Activated CD4-positive, alpha-beta T cell treated with anti-CD3 and anti-CD28 coated beads, Interleukin-2, Interleukin-6, amounts not matched to agents 100 ng/mL and 50 ng/mL, durations not matched to agents 16 hours and 8 hours (primary cell): Measurements from ENCODE around the gene CREG2.
"Not testable (repeated sequence)": the region's sequence is repeated elsewhere in the genome, so short reads cannot be mapped to it uniquely, and the experiment has no call there.

Experiments
- DNase-seq: peaks from one replicate; pipeline ENCODE4 v3.0.0-alpha.2; 2020

CREG2 gene

DNA sequence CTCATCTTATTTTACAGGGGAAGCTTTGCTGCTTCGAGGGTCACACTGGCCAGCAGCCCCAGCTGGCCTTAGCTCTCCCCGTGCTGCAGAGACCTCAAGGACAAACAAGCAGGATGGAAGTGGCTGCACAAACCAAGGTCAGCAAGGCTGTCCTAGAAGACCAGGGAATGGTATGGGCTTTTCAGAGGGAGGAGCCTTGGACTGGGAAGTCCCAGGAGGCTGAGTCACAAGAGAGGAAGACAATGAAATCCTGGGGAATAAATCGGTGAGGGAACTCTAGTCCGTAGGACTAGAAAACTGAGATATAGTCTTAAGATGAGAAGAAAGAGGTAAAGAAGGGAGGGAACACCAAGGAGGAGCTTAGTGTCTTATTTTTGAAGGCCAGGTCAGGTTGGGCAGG is 15.7 kb downstream of the CREG2 start:
- DNase-seq = no peak

DNA sequence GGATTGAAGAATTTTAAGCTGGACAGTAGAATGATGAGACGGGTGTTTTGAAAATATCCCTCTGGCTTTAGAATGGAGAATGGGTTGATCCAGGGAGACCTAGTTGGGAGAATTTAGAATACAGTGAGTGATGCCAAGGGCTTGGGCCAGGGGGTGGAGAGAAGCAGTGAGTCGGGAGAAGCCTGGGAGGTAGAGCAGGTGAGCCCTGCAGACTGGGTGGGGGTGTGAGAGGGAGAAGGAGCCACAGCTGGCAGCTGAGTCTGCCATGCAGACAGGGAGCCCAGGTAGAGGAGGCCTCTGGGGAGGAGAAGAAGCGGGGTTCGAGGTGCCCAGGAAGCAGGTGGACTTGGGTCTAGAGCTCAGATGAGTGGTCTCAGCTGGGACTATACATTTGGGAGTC is 18.2 kb downstream of the CREG2 start:
- DNase-seq = no peak

DNA sequence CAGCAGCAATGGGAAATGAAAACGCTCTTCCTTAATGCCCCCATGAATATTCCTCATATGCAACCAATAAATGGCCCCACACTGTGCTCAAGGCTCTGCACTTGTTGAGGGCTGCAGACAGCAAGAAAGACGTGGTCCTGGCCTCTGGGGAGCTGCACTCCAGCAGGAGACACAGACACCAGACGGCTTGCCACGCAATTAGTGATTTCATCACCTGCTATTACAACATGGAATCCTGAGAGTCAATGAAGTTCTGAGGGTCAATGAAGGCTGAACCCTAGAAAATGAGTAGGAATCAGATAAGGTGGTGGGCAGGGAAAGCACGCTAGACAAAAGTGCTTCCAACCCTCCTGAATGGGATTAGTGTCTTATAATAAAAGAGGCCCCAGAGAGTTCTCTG is 18.9 kb downstream of the CREG2 start:
- DNase-seq = no peak

DNA sequence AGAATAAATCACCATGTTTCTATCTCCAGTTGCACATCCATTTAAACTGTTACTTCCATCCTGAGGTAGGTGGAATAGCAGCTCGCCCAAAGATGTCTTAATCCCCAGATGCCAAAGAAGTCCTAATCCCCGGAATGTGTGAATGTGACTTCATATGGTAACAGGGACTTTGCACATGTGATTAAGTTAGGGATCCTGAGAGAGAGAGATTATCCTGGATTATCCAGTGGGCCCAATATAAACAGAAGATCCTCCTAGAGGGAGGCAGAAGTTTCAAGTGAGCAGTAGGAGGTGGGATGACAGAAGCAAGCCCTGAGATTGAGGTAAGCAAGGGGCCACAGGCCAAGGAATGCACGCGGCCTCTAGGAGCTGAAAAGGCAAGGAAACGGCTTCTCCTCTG is 19.8 kb downstream of the CREG2 start:
- no peak for DNase-seq

DNA sequence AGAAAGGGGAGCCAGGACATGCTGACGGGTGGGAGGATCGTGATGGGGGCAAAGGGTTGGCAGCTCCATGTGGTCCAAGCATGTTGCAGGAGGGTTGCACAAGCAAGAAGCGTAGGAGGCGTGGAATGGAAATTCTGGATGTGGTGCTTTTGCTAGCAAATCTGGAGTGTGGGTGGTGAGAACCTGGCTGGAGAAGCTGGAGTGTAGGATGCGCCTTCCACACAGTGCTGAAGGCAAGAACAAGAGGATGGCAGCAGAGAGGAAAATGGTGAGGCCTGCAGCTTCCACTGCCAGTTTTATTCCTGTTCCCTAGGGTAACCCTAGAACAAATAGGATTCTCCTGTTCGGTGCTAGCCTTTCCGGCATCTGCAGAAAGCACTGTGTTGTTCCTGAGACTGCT is 22.4 kb downstream of the CREG2 start:
- no peak for DNase-seq

DNA sequence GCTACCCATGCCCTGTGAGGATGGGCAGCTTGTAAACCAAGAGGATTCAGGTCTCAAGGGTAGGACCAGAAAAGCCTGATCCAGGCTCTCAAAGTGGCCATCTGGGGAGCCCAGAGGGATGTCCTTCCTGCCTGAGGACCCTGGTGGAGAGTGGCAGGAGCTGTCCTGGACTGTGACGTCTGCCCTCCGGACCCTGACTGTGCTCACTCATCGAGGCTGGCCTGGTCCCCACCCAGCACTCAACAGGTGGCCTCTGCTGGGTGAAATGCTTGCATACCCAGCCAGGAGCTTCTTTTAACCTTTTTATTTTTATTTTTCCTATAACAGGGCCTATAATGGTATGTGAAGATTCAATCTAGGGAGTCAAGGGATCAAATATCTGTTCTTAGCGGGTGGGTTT is 24.5 kb downstream of the CREG2 start:
- DNase-seq = no peak

DNA sequence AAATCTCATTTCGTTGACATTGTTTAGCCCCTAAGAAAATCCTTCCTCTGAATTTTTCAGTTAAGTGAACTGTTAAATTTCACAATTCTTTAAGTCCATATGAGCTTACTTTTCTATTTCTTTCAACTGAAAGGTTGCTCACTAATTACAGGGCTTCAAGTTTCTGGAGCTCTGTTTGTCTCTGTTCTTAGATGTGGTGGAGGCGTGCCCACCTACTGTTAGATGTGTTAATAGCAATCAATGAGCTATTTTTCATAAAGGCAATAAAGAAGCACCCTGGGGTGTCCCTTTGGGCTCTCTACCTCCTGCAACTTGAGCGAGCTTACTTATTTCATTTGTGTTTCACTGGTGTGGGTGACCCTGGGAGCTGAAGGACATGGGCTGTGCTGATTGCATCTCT is 25.0 kb downstream of the CREG2 start:
- DNase-seq = no peak

DNA sequence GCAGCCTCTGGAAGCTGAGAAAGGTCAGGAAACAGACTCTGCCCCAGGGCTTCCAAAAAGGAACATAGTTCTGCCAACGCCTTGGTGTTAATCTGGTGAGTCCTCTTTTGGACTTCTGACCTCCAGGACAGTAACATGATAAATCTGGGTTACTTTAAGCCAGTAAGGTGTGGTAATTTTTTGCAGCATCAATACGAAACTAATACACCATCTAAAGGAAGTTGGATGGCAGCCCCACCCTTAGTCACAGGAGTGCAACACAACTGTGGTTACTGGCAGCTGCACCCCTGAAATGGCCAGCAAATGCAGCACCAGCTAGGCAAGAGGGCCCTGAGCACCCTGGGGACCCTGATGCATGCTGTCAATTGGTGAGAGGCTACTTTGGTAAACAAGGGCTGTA is 25.8 kb downstream of the CREG2 start:
- DNase-seq = peak; percentile 49

DNA sequence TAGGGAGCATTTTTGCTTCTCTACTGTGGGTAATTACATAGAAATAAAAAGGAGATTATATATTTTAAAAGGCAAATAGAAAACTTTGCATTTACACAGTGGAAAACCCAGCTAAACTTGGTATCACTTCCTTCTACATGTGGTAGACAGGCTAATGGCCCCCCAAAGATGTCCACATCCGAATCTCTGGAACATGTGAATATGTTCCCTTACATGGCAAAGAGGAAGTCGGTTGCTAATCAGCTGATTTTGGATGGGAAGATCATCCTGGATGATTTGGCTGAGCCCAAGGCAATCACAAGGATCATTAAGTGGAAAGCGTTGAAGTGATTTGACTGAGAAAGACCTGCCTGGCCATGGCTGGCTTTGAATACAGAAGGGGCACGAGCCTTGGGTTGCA is 26.2 kb downstream of the CREG2 start:
- DNase-seq = no peak

DNA sequence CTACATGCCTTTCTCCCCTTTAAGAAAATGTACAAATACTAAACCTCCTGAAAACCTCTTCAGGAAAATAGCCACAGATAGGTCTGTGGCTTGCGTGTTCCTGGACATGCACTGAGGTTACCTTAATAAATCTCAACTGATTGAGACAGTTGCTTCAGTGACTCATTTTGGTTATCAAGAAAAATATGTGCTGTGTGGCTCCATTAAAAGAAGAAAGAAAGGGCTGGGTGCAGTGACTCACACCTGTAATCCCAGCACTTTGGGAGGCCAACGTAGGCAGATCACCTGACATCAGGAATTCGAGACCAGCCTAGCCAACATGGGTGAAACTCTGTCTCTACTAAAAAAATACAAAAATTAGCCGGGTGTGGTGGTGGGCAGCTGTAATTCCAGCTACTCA is 27.1 kb downstream of the CREG2 start:
- DNase-seq = no peak

DNA sequence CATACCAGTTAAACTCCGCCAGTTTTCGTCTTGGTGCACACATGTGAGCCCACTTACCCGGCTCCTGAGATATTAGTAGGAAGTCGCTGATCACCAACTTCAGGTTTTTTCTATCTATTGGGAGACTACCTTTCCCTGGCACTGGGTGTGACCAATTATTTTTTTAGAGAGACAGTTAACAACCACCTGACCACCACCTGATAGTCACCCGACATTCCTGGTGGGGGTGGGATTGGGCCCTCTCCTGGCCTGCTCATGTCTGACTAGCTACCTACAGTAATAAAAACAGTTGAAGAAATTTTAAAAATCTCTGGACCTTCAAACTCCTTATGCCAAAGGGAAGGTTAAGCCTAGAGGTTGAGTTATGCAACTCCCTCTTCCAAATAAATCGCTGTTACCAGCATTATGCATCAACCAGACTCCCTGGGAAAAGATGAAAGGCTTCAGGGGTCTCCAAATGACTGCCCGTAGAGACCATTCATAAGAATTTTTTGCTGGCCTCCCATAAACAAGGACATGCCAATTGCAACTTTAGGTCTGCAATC is 27.8 kb downstream of the CREG2 start:
- DNase-seq = no peak

DNA sequence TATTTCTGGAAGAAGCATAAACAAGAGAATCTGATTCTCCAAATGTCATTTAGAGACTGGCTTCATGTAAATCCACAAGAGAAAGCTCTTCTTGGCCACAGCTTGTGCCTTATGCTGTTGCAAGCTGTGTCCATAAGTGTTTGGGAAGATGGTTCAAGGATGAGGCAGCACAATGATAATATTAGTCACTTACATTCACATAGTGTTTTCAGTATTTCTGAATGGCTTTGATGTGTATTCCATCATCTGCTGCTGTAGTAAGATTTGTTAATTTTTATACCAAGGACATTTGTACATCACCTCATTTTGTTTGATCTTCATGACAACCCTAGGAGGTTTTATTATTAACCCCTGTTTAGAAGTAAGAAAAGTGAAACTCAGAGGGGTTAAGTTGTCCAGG is 29.9 kb downstream of the CREG2 start:
- no peak for DNase-seq

DNA sequence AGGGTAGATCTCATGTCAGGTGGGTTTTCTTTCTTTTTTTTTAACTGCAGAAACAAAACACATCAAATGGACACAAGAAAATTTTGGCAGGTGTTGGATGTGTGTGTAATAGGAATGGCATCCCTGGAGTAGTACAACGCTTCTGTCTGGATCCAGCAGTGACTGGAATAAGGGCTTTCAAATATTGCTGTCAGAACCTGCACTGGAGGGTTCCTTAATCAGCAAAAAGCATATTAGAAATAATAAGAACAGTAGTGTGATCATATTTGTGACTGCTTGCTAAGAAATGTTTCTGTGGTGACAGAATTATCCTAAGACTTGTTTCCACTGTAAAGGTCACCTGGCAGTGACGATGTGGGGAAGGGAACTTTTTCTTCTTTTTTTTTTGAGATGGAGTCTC is 30.8 kb downstream of the CREG2 start:
- no peak for DNase-seq

DNA sequence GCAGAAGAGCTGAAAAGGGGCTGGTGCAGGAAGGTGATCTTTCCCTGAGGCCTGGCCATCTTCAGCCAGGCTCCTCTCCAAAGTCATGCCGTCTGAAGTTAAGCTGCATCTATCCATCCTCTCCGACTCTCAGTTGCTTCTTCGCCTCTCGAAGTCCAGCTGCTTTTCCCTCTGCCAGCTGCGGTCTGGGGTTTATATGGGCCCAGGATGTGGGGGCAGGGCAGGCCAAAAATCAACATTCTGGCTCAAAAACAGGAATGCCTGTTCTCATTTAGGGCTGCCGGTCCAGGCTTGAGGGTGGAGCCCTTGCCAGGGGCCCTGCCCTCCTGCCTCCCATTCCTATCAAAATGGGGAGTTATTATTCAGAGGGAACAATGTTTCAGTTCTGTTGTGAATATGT is 31.2 kb downstream of the CREG2 start:
- DNase-seq = no peak

DNA sequence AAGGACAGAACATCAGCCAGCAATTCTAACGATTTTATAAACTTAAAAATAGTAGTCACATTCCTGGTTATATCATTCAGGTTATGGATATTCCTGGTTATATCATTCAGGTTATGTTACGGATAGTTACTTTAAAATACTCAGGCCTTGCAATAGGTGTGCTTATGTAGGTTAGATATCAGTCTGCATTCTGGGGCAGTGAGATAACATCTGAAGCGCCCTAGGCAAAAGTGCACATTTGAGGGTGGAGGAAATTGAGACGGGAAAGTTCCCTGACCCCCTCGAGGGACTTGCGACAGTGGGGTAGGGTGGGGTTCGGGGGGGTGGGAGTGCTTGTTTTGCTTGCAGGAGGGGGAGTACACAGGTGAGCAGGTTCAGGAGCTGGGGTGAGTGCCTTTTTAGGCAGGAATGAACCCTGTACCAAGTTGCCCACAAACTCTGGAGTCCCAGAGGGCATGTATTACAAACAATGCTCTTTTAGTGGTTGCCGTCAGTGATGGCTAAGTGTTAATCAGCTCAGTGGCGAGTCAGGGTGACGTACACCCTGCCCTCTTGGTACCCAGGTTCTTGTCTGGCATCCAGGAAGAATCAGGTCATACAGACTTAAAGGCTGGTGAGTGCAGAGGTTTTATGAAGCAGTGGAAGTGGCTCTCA is 31.8 kb downstream of the CREG2 start:
- DNase-seq = no peak

DNA sequence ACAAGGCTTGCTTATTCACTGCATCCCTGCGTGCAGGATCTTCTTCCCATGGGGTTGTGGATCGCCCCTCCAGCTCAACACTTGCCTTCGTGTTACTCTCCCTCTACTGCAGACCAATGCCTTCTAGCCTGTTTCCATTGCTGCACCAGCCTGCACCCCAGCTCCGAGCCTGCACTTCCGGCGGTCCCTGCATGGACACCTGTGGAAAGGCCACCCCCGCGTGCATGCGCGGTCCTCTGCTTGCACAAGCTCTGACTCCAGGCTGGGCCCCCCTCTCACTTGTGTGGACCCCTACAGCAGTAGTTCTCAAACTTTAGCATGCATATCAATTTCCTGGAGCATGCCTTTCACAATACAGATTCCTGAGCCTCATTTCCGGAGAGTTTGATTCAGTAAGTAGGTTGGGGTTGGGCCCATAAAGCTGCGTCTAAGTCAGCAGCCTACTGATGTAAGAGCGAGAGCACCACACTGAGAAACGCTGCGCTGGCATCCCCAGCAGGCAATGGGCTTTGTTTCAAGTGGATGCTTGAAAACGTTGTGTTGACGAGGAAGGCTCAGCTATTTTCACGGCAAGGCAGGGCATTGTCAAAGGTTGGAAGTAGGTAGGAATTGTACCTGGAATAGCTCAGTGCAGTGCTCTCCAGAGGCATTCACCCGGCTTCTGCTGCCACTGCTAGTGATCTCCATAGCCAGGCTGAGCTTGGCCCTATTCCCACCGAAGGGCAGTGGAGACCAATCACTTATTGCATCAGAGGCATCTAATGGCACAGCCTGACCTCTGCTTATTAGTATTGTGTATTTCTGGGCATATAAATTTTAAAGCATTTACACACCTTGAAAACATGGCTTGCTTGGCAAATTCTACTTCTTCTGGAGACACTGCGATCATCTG is 32.6 kb downstream of the CREG2 start:
- no peak for DNase-seq

DNA sequence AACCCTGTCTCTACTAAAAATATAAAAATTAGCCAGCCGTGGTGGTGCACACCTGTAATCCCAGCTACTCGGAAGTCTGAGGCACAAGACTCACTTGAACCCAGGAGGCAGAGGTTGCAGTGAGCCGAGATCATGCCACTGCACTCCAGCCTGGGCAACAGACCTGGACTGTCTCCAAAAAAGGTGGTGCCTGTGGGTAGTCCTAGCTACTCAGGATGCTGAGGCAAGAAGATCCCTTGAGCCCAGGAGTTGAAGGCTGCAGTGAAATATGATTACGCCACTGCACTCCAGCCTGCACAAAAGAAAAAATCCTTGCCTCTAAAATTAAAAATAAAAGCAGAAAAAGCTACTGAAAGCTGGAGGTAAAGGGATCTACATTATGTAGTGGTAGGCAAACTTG is 34.7 kb downstream of the CREG2 start:
- not testable (repeated sequence) for DNase-seq

DNA sequence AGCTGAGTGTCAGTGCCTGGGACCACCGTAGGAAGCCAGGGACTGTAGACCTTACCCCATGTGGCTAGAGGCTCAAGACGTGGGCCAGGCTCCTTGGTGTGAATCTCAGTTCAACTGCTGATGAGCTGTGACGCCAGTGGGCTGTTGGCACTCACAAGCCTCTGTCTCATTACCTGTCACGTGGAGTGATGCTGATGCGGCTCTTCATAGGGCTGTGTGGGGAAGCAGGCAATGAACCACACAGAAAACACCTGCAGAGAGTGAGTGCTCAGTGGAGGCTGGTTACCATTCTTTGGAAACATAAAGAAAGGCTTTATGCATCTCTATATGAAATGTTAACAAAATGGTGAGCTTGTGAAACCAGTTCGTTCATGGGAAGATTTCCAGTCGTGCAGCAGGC is 36.1 kb downstream of the CREG2 start:
- DNase-seq = no peak

DNA sequence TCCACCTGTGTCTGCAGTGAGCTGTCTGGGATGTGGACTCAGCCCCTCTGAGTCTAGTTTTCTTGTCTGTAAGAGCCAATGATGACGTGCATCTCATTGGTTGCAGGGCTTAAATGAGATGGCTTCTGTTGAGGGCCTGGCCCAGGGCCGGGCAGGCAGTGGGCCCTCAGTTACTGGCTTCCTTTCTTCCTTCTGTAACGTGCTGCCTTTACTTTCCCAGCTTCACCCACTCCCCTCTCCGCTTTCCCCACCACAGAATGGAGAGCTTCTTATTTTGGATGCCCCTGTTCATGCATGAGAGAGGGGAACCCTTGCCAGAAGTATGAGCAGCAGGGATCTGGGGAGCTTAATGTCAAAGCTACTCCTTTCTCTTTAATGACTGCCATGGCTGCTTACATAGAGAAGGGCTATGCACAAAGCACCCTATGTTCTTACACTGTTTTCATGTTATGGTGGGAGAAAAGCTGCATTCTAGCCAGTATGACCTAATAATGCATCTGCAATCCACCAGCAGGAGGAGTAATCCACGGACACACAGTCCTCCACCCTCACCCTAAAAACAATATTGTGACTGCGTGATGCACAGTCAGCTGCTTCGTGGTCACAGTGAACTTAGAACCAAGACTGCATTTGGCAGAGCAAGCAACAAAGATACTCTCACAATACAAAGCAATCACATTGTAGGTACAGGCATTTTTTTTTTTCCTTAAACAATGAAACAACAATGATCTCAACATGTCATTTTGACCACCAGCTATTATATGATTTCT is 37.2 kb downstream of the CREG2 start:
- no peak for DNase-seq

DNA sequence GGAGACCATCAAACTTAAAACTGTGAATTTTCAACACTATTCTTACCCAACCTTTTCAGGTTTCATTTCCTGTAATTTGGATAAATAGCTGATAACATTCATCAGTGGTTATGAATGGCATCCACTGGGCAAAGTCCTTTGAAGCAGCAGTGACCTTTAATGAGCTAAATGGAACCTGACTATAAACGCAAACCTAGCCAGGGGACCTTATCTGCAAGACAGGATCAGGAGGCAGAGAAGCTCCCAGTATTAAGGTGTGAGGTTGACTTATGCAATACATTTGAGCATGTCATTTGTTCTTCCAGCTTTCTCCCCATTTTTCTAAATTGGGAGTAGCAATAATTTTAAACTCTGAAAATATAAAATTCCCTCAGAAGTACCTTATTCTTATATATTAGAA is 38.4 kb downstream of the CREG2 start:
- no peak for DNase-seq

DNA sequence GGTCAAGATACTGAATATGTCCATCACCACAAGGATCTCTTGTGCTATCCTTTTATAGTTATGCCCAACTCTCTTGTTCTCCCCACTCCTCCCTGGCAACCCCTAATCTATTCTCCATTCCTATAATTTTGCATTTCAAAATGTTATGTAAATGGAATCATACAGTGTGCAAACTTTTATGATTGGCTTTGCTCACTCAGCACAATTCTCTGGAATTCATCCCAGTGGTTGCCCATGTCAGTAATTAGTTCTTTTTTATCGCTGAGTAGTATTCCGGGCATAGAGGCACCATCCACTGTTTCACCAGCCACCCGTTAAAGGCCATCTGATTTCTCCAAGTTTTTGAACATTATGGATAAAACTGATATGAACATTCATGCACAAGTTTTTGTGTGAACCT is 40.4 kb downstream of the CREG2 start:
- no peak for DNase-seq

DNA sequence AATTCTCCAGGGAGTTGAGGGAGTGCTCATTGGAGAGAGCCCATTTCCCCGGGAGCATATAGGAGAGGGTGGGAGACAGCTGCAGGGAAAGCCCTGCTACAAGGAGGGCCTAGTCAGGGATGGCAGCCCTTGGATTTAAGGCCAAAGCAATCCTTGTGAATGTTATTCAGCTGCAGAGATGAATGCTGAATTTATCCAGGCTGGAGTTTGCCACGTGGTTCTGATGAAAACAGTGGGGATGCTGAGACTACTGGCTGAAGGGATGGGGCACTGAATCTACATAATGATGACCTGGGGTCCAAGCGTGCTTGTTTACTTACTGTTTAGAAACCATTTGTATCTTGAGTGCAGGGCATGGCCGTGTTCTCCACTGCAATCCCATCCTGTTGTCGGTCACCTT is 43.2 kb downstream of the CREG2 start:
- DNase-seq = no peak

DNA sequence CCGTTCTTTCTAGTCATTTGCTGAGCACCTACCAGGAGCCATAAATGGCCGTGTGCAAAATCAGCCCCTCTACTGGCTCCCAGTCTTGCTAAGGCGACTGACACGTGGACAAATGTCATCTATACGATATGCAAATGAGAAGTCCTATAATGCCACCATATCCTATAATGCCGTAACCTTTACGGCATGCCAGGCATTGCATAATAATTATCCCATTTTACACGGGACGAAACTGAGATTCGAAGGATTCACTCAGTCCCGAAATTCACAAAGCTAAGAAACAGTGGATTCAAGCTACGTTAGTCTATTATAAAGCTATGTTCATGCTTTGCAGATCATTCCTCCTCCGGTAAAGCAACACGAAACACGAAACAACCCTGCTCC is 44.7 kb downstream of the CREG2 start:
- no peak for DNase-seq
